D341Med (cell line): ENCODE results near the gene CARD19.
A peak's percentile ranks its signal among the peaks of the same experiment; 100 is the strongest.
"Not testable (repeated sequence)": the region's sequence is repeated elsewhere in the genome, so short reads cannot be mapped to it uniquely, and the experiment has no call there.

Source experiments
- DNase-seq: peaks from one replicate; pipeline ENCODE4 v3.0.0; 2012; ENCODE audit warnings: low spot score

The CARD19 gene

DNA sequence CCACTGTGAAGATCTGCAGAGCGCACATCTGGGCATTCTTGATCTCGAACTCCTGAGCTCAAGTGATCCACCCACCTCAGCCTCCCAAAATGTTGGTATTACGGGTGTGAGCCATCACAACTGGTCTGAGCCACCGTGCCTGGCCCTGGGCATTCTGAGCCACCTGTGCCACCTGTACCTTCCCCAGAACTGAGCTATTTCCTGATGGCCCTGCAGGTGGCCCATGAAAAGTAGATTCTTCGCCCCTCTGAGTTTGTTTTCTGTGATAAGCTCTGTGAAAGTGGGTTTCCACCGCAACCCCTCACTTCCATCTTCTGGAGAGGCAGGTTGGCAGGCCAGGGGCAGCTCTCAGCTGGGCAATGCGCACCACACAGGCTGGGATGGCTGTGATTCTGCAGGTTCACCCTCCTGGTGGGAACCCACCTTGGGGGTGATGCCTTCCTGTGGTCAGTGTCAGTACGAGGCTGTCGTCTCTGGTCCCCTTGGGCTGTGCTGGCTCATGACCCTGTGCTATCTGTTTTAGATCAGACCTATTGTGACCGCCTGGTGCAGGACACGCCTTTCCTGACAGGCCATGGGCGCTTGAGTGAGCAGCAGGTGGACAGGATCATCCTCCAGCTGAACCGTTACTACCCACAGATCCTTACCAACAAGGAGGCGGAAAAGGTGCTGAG lies 11.3 kb downstream of the CARD19 start:
- DNase-seq: no peak

GRCh38 chr9:93107825-93108161 lies 11.8 kb downstream of the CARD19 start:
- DNase-seq: no peak

GRCh38 chr9:93108291-93109041 lies 12.4 kb downstream of the CARD19 start:
- DNase-seq: peak; percentile 31

DNA sequence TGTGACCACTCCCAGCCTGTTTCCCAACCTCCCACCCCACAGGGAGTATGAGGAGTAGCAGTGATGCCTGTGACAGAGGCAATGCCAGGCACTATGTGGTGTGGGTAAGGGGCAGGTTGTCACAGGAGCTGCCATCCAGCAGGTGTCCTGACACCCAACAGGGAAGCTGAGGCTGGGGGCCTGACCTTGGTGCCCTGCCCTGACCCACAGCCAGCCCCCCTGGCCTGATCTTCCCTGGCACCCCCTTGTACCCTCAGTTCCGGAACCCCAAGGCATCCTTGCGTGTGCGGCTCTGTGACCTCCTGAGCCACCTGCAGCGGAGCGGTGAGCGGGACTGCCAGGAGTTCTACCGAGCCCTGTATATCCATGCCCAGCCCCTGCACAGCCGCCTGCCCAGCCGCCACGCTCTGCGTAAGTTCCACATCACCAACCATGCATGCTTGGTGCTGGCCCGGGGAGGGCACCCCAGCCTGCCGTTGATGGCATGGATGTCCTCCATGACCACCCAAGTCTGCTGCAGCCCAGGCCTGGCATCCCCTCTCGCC lies 14.4 kb downstream of the CARD19 start:
- peak; percentile 20 for DNase-seq

- no peak for DNase-seq
Measured at GRCh38 chr9:93111001-93111370, 15.0 kb downstream of the CARD19 start.

- DNase-seq: no peak
Measured at GRCh38 chr9:93111371-93112115, 15.5 kb downstream of the CARD19 start.

GRCh38 chr9:93112116-93112863 lies 16.3 kb downstream of the CARD19 start:
- DNase-seq: no peak

DNA sequence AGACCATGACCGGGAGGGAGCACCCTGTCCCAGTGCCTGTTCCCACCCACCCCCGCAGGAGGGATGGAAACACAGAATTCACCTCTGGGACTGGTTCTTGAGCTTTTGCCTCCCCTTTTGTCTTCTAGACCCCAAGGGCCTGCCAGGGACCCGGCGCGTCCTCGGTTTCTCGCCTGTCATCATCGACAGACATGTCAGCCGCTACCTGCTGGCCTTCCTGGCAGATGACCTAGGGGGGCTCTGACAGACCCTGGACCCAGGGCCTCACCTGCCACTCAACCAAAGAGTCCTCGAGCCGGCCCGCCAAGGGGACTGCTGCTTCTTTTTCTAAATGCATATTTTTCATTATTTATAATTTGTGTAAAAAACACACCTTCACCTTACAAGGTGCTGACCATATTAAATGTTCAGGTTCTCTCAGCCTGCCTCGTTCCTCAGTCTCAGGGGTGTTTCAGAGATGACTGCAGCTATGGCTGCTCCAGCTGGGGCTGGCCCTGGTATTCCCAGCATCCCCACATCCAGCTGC lies 16.9 kb downstream of the CARD19 start:
- DNase-seq: no peak

- no peak for DNase-seq
Measured at GRCh38 chr9:93114169-93114983, 18.4 kb downstream of the CARD19 start.

- DNase-seq: no peak
Measured at GRCh38 chr9:93114984-93115335, 18.9 kb downstream of the CARD19 start.

DNA sequence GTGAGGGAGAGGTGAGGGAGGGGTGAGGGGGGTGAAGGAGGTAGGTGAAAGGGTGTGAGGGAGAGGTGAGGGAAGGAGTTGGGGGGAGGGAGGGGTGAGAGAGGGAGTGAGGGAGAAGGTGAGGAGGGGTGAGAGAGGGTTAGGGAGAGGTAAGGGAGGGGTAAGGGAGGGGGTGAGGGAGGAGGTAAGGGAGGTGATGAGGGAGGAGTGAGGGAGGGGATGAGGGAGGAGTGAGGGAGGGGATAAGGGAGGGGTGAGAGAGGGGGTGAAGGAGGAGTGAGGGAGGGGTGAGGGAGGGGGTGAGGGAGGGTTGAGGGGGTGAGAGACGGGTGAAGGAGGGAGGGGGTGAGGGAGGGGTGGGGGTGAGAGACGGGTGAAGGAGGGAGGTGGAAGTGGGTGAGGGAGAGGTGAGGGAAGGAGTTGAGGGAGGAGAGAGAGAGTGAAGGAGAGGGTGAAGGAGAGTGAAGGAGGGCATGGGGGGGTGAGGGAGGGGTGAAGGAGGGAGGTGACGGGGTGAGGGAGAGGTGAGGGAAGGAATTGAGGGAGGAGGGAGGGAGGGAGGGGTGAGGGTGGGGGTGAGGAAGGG lies 19.6 kb downstream of the CARD19 start:
- no peak for DNase-seq

DNA sequence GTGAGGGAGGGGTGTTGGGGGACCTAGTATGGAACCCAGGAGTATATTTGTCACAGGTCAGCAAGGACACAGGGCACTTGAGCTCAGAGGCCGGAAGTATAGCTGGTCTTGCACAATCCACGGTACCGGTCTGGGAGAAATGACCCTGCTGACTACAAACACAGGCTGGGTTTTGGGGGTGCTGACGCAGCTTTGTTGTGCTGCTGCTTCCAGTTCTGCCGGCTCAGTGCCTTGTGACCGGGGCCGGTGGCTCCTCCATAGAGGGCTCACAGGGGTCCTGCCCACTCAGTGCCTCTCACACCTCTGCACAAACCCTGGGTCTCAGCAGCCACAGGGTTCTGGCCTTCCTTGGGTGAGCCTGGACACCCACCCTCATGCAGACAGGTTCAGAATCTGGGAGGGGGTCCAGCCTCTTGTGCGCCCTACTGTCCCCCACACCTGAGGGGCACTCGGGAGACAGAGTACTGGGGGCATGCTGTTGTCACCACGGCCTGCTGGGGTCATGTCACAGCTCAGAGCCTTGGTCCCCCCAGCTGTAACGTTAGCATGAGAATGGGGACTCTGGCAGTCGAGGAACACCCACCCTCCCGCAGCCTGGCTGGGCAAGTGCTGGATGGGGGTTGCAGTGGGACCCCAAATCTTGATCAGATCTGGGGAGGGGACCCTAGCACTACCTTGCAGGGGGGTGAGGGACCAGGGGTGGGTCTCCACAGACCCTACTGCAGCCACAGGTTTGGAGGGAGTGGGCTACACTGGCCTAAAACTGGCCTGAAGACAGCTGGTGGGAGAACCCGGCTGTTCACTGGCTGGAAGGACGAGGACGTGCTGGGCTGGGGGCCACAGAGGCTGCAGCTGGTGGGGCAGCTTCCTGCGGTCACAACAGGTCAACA lies 20.3 kb downstream of the CARD19 start:
- no peak for DNase-seq

- DNase-seq: not testable (repeated sequence)
Measured at GRCh38 chr9:93117521-93117920, 21.5 kb downstream of the CARD19 start.

GRCh38 chr9:93117924-93118862 lies 22.2 kb downstream of the CARD19 start:
- DNase-seq: no peak

- DNase-seq: no peak
Measured at GRCh38 chr9:93118863-93119702, 23.1 kb downstream of the CARD19 start.

- DNase-seq: no peak
Measured at GRCh38 chr9:93119703-93119952, 23.6 kb downstream of the CARD19 start.

- no peak for DNase-seq
Measured at GRCh38 chr9:93119953-93120845, 24.2 kb downstream of the CARD19 start.
